Activated CD8-positive, alpha-beta memory T cell treated with anti-CD3 and anti-CD28 coated beads, Interleukin-2, amount 50 U/mL, for 24 hours (primary cell): ENCODE results near the gene KANSL1.
"Not testable (repeated sequence)": the region's sequence is repeated elsewhere in the genome, so short reads cannot be mapped to it uniquely, and the experiment has no call there.

Experiments used
- DNase-seq: peaks from one replicate; pipeline ENCODE4 v3.0.0-alpha.2; 2020; ENCODE audit errors: extremely low read depth

Gene KANSL1

GRCh38 chr17:46023783-46024388, 169.3 kb downstream of the KANSL1 start:
- no peak for DNase-seq

- DNase-seq = not testable (repeated sequence)
Observed at GRCh38 chr17:46023366-46023765, 169.9 kb downstream of the KANSL1 start.

- DNase-seq = no peak
Observed at GRCh38 chr17:46020998-46021397, 172.2 kb downstream of the KANSL1 start.

- DNase-seq = peak; percentile 19
Observed at GRCh38 chr17:46020023-46020761, 173.0 kb downstream of the KANSL1 start.

- not testable (repeated sequence) for DNase-seq
Observed at GRCh38 chr17:46019408-46019925, 173.8 kb downstream of the KANSL1 start.

- DNase-seq = no peak
Observed at GRCh38 chr17:46013502-46014165, 179.6 kb downstream of the KANSL1 start.

GRCh38 chr17:46013127-46013501, 180.1 kb downstream of the KANSL1 start:
- DNase-seq = no peak

- DNase-seq = no peak
Observed at GRCh38 chr17:46012506-46013079, 180.6 kb downstream of the KANSL1 start.

GRCh38 chr17:46011711-46012505, 181.3 kb downstream of the KANSL1 start:
- no peak for DNase-seq

GRCh38 chr17:46010597-46011186, 182.5 kb downstream of the KANSL1 start:
- no peak for DNase-seq

- DNase-seq = no peak
Observed at GRCh38 chr17:46009681-46010596, 183.3 kb downstream of the KANSL1 start.

- no peak for DNase-seq
Observed at GRCh38 chr17:46008591-46008990, 184.6 kb downstream of the KANSL1 start.

GRCh38 chr17:46007461-46007965, 185.7 kb downstream of the KANSL1 start:
- DNase-seq = no peak

GRCh38 chr17:46006082-46006481, 187.1 kb downstream of the KANSL1 start:
- not testable (repeated sequence) for DNase-seq

GRCh38 chr17:46003907-46004748, 189.1 kb downstream of the KANSL1 start:
- DNase-seq = no peak

- DNase-seq = no peak
Observed at GRCh38 chr17:46002973-46003316, 190.3 kb downstream of the KANSL1 start.

- peak; percentile 44 for DNase-seq
Observed at GRCh38 chr17:46002311-46002972, 190.8 kb downstream of the KANSL1 start.
